Activated T-cell treated with anti-CD3 and anti-CD28 coated beads, Interleukin-2, amount 50 U/mL, for 72 hours (primary cell): Measurements from ENCODE around the gene DPP7. TPM values are rescaled to one million over a fixed set of nuclear protein-coding genes. Genes with fewer than 3 reads are reported as not detected.
A peak's percentile ranks its signal among the peaks of the same experiment; 100 is the strongest.

Experiments
- ATAC-seq, 2 donors: fragments of 150-1000 bp; cut with Tn5 transposase; replicated peaks in 1 of 2; 2 replicates each; pipeline ENCODE4 v1.10.0; 2021; ENCODE audit warnings: moderate library complexity in 2 of 2, mild to moderate bottlenecking in 1 of 2
- DNase-seq, 2 donors: peaks; one replicate each; pipeline ENCODE4 v3.0.0; 2021 to 2022; ENCODE audit warnings: mixed read lengths in 1 of 2
- H3K27ac Mint-ChIP-seq: one replicate; pipeline ENCODE4 v1.8.0; 2022; ENCODE audit warnings: mild to moderate bottlenecking, moderate library complexity, mixed read lengths
- H3K27me3 Mint-ChIP-seq: one replicate; pipeline ENCODE4 v1.8.0; 2022; ENCODE audit warnings: low read depth, mixed read lengths
- H3K36me3 Mint-ChIP-seq, 2 donors: one replicate each; pipeline ENCODE4 v1.8.0; 2022; ENCODE audit warnings: mixed read lengths in 2 of 2, mild to moderate bottlenecking in 1 of 2; ENCODE audit not compliant: insufficient read depth in 2 of 2
- H3K4me1 Mint-ChIP-seq: one replicate; pipeline ENCODE4 v1.8.0; 2022; ENCODE audit warnings: low read depth, mixed read lengths
- H3K4me3 Mint-ChIP-seq, 2 donors: one replicate each; pipeline ENCODE4 v1.8.0; 2022; ENCODE audit warnings: mild to moderate bottlenecking in 2 of 2, mixed read lengths in 2 of 2, moderate library complexity in 2 of 2
- H3K9me3 Mint-ChIP-seq, 2 donors: one replicate each; pipeline ENCODE4 v1.8.0; 2022; ENCODE audit warnings: mixed read lengths in 2 of 2
- total RNA-seq, 2 donors: library from RNA; stranded (reverse); gene quantifications; one replicate each; pipeline ENCODE4 v1.2.3, GENCODE V29; 2022

DPP7 gene
- 100 to 1,000 TPM; 155 to 158 TPM for total RNA-seq

DNA sequence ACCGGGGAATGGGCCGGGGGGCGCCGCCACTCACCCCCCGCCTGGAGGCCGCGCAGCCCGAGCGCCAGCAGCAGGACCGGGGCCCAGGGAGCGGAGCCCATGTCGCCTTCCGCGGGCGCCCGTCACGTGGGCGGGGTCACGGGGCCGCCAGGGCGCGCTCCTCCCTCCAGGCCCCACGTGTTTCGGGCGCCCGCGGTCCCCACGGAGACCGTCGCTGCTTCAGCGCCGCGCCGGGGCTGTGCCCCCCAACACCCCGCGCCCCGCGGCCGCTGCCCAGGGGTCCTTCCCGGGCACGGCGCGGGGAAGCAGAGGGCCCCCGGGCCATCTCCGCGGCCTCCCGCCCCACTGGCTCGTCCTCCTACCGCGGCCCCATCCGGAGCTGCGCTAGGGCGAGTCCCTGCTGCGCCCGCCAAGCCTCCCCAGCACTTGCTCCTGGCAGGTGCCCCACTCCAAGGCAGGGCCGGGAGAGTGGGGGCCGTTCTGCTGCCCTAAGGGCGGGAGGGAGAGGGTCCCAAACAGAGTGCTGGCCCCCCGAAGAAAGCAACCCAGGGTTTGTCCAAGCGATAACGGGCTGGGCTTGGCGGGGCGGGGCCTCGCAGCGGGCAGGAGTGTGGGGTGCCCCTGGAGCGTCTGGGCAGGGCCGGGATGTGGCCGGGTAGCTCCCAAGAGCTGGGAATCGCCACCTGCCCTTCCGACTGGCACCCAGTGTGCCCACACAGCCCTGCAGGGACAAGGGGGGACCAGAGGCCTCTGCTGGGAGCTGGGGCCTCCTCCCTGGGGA, at the start of gene DPP7:
DPP7 (minus strand) TSS at position 121 of the 781 bp plus-strand sequence; CDS start at position 101, 20 bp downstream.
- Mint-ChIP-seq H3K36me3 (peaks cover 0 to 4% of the 10 kb centered on the region in 2 donors), H3K4me3 (peak within 1 kb of the TSS; percentile 65 to 85), H3K9me3 (no peaks in the 10 kb centered on the region), H3K27ac (no peak within 1 kb of the TSS), H3K4me1 (peaks cover 12% of the 10 kb centered on the region), H3K27me3 (no peaks in the 10 kb centered on the region)
- ATAC-seq (peak; percentile 93 to 94), DNase-seq (peak; percentile 87 to 89)

DNA sequence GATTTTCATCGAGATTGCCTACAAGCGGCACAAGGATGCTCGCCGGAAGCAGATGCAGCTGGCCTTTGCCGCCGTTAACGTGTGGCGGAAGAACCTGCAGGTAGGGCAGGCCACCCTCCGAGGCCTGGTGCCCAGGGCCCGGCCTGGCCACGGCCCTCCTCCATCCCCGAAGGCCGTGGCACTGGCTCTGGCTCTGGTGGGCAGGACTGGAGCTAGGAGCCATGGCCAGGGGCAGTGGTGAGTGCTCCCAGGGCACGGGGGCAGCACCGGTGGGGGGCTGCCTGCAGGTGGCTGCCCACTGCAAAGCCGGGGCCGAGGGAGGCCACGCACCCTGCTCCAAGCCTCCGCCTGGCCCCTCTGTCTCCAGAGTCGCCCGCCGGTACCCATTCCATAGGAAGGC, 49.3 kb upstream of the DPP7 start:
- ATAC-seq (no peak), DNase-seq (no peak)
- Mint-ChIP-seq H3K9me3 (no peaks in the 10 kb centered on the region), H3K27ac (no peak overlapping the region), H3K4me1 (peaks cover 11% of the 10 kb centered on the region), H3K36me3 (no peaks in the 10 kb centered on the region), H3K27me3 (peaks cover 22% of the 10 kb centered on the region), H3K4me3 (peak overlapping the region in 1 of 2 donors; percentile 15)

DNA sequence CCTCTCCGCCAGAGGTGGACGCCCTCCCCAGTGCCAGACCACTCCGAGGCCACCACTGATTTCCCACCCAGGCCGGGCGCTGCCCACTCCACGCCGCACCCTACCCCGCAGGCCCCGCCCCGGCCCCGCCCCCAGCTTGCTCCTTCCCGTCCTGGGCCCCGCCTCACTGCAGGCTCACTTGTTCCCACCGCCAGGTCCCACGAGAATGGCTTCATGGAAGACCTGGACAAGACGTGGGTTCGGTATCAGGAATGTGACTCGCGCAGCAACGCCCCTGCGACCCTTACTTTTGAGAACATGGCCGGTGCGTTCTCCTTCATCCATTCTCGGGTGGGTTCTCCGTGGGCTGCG, 48.8 kb upstream of the DPP7 start:
- DNase-seq (no peak), ATAC-seq (no peak)
- Mint-ChIP-seq H3K27ac (no peak overlapping the region), H3K4me3 (peak overlapping the region in 1 of 2 donors; percentile 15), H3K9me3 (no peaks in the 10 kb centered on the region), H3K4me1 (peaks cover 12% of the 10 kb centered on the region), H3K36me3 (no peaks in the 10 kb centered on the region), H3K27me3 (peaks cover 27% of the 10 kb centered on the region)

DNA sequence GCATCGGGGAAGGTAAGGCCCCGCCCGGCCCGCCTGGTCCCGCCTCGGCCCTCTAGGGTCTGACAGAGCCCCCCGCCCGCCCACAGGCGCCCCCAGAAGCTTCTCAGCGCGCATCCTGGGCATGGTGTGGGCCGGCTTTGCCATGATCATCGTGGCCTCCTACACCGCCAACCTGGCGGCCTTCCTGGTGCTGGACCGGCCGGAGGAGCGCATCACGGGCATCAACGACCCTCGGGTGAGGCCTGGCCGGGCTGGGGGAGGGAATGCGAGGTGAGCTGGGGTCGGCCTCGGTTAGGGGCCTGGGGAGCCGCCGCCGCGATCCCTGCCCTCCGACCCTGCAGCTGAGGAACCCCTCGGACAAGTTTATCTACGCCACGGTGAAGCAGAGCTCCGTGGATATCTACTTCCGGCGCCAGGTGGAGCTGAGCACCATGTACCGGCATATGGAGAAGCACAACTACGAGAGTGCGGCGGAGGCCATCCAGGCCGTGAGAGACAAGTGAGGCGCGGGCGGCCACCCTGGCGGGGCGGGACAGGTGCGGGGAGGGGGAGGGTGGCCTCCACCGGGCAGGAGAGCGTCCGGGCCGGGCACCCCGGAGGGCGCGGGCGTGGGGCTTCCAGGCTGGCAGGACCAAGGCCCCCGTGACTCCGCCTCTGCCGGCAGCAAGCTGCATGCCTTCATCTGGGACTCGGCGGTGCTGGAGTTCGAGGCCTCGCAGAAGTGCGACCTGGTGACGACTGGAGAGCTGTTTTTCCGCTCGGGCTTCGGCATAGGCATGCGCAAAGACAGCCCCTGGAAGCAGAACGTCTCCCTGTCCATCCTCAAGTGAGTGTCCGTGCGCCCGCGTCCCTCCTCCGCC, 48.2 kb upstream of the DPP7 start:
- peak overlapping the region in 1 of 2 donors; percentile 43 for H3K4me3 Mint-ChIP-seq
- peak in 1 of 2 donors; percentile 44 for ATAC-seq
- peaks cover 33% of the 10 kb centered on the region for H3K27me3 Mint-ChIP-seq
- no peaks in the 10 kb centered on the region for H3K36me3 Mint-ChIP-seq
- peaks cover 12% of the 10 kb centered on the region for H3K4me1 Mint-ChIP-seq
- H3K27ac Mint-ChIP-seq = no peak overlapping the region
- DNase-seq = no peak
- no peaks in the 10 kb centered on the region for H3K9me3 Mint-ChIP-seq

DNA sequence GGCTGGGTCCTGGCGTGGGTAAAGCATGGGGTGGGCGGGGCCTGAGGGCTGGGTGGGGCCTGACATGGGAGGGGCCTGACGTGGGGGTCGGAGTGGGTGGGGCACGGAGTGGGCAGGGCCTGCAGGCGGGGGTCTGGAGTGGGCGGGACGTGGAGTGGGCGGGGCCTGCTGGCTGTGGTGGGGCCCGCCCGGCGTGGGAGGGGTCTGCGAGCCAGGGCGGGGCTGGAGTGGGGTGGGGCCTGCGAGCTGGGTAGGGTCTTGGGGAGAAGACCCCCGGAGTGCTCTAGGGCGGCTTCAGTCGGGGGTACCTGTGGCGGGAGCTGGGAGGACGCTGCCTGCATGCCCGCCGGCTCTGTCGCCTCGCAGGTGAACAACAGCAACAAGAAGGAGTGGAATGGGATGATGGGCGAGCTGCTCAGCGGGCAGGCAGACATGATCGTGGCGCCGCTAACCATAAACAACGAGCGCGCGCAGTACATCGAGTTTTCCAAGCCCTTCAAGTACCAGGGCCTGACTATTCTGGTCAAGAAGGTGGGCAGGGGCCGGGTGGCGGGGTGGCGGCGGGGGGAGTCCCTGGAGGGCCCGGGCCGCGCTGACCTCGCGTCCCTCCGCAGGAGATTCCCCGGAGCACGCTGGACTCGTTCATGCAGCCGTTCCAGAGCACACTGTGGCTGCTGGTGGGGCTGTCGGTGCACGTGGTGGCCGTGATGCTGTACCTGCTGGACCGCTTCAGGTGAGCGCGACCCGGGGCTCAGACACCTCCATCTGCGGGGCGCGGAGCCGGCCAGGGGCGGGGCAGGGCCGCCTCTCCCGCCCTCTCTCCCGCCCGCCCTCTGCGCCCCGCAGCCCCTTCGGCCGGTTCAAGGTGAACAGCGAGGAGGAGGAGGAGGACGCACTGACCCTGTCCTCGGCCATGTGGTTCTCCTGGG, 47.3 kb upstream of the DPP7 start:
- no peak overlapping the region for H3K4me3 Mint-ChIP-seq
- H3K36me3 Mint-ChIP-seq = no peaks in the 10 kb centered on the region
- no peak for DNase-seq
- H3K9me3 Mint-ChIP-seq = no peaks in the 10 kb centered on the region
- no peak overlapping the region for H3K27ac Mint-ChIP-seq
- peaks cover 12% of the 10 kb centered on the region for H3K4me1 Mint-ChIP-seq
- ATAC-seq = no peak
- peaks cover 38% of the 10 kb centered on the region for H3K27me3 Mint-ChIP-seq

DNA sequence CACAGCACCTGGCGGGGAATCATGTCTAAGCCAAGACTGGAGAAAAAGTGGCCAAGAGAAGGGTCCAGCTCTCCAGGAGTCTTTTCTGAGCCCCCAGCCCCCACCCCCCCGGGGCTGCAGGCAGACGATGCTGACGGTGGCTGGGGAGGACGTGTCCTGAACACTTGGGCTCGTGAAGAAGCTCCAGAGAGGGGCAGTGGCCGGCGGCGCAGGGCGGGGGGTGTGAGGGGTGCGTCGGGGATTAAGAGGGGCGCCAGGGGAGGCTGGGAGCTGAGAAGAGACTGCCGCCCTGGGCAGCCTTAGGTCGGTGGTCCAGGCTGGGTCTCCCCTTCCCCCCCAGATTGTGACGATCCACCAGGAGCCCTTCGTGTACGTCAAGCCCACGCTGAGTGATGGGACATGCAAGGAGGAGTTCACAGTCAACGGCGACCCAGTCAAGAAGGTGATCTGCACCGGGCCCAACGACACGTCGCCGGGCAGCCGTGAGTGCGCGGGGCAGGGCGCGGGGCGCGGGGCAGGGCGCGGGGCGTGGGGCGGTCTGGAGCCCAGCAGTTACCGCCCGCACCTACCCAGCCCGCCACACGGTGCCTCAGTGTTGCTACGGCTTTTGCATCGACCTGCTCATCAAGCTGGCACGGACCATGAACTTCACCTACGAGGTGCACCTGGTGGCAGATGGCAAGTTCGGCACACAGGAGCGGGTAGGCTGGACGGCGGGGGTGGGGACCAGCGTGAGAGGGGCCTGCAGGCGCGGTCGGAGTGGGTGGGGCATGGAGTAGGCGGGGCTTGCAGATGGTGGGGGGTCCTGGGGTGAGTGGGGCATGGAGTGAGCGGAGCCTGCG, 46.4 kb upstream of the DPP7 start:
- Mint-ChIP-seq H3K4me3 (no peak overlapping the region), H3K27me3 (peaks cover 35% of the 10 kb centered on the region), H3K27ac (no peak overlapping the region), H3K9me3 (no peaks in the 10 kb centered on the region), H3K36me3 (no peaks in the 10 kb centered on the region), H3K4me1 (peaks cover 12% of the 10 kb centered on the region)
- ATAC-seq (no peak), DNase-seq (peak in 1 of 2 donors; percentile 25)

DNA sequence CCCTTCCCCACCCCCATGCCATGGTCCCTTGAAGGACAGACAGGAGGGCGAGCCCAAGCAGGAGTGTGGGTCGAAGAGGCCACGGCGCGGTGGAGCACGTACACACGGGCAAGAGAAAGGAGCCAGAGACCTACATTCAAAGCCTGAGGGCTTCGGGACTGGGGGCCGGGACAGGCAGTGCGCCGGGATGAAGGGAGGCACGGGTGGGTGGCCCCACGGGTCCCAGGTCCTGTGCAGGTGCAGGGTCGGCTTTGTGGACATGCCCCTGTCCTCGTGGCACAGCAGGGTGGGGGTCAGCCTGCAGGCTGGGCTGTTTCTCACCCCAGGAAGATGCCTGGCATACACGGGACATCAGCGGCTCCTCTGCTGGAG, 45.5 kb upstream of the DPP7 start:
- H3K27ac Mint-ChIP-seq = no peak overlapping the region
- no peaks in the 10 kb centered on the region for H3K9me3 Mint-ChIP-seq
- H3K27me3 Mint-ChIP-seq = peaks cover 40% of the 10 kb centered on the region
- peaks cover 12% of the 10 kb centered on the region for H3K4me1 Mint-ChIP-seq
- no peak for DNase-seq
- H3K4me3 Mint-ChIP-seq = no peak overlapping the region
- H3K36me3 Mint-ChIP-seq = no peaks in the 10 kb centered on the region
- no peak for ATAC-seq

DNA sequence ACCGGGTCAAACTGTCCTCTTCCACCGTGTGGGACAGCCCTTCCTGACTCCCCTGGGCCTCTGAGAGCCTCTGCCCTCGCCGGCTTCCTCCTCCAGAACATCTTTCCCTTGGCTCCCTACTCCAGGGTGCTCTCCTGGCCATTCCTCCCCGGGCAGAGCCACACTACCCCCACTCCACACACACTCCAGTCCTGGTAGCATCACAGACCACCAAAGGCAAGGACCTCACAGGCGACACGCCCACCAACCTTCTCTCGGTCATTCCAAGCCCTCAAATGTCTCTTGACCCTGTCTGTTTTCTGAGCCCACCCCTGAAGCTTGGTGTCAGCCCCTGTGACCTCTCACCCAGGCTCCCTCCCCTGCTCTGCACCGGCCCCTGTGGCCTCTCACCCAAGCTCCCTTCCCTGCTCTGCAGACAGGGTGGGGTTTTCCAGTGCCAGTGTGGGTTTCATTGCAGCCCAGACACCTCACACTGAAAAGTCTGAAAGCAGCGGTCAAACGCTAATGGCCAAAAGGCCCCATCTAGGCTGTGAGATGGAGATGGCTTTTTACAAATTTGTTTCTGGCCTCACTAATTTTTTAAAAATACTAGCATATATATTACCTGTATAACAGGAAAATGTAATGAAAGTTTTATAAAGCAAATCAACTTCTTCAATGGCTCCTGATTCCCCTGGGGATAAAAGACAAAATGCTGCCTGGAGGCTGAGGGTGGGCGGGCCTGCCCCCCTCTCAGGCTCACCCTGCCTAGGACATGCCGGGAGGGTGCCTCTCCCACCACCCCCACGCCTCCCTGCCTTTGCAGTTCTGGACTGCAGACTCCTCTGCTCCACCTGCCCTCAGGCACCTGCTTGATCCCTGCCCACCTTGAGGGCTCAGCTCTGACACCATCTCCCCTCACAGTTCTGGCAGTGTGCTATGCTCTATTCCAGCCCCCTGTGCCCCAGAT, 44.8 kb upstream of the DPP7 start:
- Mint-ChIP-seq H3K9me3 (no peaks in the 10 kb centered on the region), H3K36me3 (no peaks in the 10 kb centered on the region), H3K4me3 (no peak overlapping the region), H3K27ac (no peak overlapping the region), H3K4me1 (peaks cover 12% of the 10 kb centered on the region), H3K27me3 (peaks cover 45% of the 10 kb centered on the region)
- DNase-seq (no peak), ATAC-seq (no peak)

DNA sequence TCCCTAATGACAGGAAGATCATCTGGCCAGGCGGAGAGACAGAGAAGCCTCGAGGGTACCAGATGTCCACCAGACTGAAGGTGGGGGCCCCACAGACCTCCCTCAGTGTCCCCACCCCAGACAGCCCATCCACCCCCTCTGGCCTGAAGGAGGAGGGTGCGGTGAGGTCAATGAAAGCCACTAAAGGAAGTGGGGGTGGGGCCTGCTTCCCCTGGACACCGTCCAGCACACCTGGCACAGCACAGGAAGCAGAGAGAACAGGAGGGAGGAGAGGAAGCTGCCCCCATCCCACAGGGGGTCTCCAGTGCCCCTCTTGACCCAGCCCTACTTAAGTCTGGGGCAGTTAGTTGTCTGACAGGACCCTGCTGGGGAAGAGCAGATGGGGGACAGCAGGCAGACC, 44.1 kb upstream of the DPP7 start:
- Mint-ChIP-seq H3K4me3 (no peak overlapping the region), H3K27ac (no peak overlapping the region), H3K36me3 (no peaks in the 10 kb centered on the region), H3K4me1 (peaks cover 12% of the 10 kb centered on the region), H3K9me3 (no peaks in the 10 kb centered on the region), H3K27me3 (peaks cover 45% of the 10 kb centered on the region)
- ATAC-seq (no peak), DNase-seq (no peak)

DNA sequence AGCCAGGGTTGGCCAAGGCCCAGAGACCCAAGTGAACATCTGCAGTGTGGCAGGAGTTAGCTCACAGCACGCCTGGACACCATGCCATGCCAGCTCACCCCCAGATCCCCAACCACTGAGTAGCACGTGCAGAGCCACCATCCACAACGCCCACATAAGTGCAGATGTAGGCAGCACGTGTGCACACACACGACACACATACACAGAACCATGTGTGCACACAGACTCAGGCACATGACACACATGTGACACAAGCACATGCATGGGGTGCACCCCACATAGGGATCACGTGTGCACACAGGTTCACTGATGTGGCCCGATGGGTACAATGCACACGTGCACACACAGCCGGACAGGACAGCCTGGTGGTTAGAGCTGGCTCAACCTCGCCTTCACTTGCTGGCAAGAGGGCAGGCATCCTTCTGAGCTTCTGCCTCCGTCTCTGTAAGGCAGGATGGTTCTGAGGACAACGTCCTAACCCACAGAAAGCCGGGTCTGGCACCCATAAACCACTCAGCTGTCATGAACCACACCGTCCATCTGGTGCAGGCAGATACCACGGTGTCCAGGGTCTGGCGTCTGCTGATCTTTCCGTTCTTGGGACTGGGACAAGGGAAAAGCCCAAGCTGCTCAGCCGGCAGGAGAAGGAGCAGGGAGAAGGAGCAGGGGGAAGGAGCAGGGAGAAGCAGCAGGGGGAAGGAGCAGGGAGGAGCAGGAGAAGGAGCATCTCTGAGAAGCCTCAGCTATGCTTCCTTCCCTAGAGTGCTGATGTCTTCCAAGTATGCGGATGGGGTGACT, 43.3 kb upstream of the DPP7 start:
- Mint-ChIP-seq H3K27ac (no peak overlapping the region), H3K4me3 (peak overlapping the region in 1 of 2 donors; percentile 73), H3K27me3 (peaks cover 45% of the 10 kb centered on the region), H3K36me3 (no peaks in the 10 kb centered on the region), H3K9me3 (no peaks in the 10 kb centered on the region), H3K4me1 (peaks cover 12% of the 10 kb centered on the region)
- ATAC-seq (no peak), DNase-seq (no peak)
